B cell (primary cell): Measurements from ENCODE around the gene CDIP1. TPM values are rescaled to one million over a fixed set of nuclear protein-coding genes. Genes with fewer than 3 reads are reported as not detected.

ENCODE experiments used
- ATAC-seq: fragments of 200-7000 bp; cut with Tn5 transposase; one replicate; pipeline ENCODE4 v1.10.0; 2021; ENCODE audit warnings: low read depth, mild to moderate bottlenecking, moderate number of reproducible peaks, moderate library complexity
- CTCF ChIA-PET: fragments of 350-600 bp; sonication (Branson Sonifier 250); formaldehyde crosslinking; loops from one replicate; lab custom pipeline; 2021; ENCODE audit warnings: antibody characterized with exemption, inconsistent platforms; lab: Charles Lee
- POLR2A ChIA-PET: fragments of 350-600 bp; sonication (Branson Sonifier 250); formaldehyde crosslinking; loops from one replicate; lab custom pipeline; 2021; ENCODE audit warnings: antibody characterized with exemption; lab: Charles Lee
- DNase-seq: peaks from one replicate; pipeline ENCODE4 v3.0.0; 2013
- H2AFZ ChIP-seq: 2 replicates; pipeline ENCODE4 v1.6.1; 2012; ENCODE audit warnings: mild to moderate bottlenecking, low read depth, low read length; ENCODE audit not compliant: insufficient read depth, poor library complexity, severe bottlenecking
- H3K27ac ChIP-seq, 2 donors: 1 replicate in 1 of 2; 2 replicates in 1 of 2; pipeline ENCODE4 v1.5.1; 2012 to 2013; ENCODE audit warnings: low read length in 2 of 2, mild to moderate bottlenecking in 2 of 2, moderate library complexity in 1 of 2
- H3K27me3 ChIP-seq, 4 experiments: fragments of 200-600 bp in 1 of 4; sonication (generic) in 1 of 4; replicated peaks in 1 of 4; 1 replicate in 2 of 4; 2 replicates in 2 of 4; pipeline versions ENCODE4 v1.6.1 to v1.7.0; 2013 to 2016; ENCODE audit warnings: low read length in 3 of 4, mild to moderate bottlenecking in 2 of 4, mixed read lengths in 1 of 4, moderate library complexity in 1 of 4; ENCODE audit not compliant: insufficient read depth in 4 of 4, control insufficient read depth in 3 of 4; ENCODE audit errors: control extremely low read depth in 1 of 4
- H3K36me3 ChIP-seq, 2 experiments: replicated peaks in 1 of 2; 1 replicate in 1 of 2; 2 replicates in 1 of 2; pipeline versions ENCODE4 v1.6.1 to v1.7.1; 2013; ENCODE audit warnings: low read length in 1 of 2; ENCODE audit not compliant: insufficient read depth in 2 of 2, control insufficient read depth in 1 of 2; ENCODE audit errors: control extremely low read depth in 1 of 2, extremely low read depth in 1 of 2
- H3K4me1 ChIP-seq, 2 donors: fragments of 200-600 bp in 1 of 2; sonication (generic) in 1 of 2; 1 replicate in 1 of 2; 2 replicates in 1 of 2; pipeline versions ENCODE4 v1.5.1 to v1.6.1; 2013 to 2017; ENCODE audit warnings: low read length in 2 of 2; ENCODE audit not compliant: control insufficient read depth in 2 of 2, insufficient read depth in 2 of 2
- H3K4me2 ChIP-seq: replicated peaks from 2 replicates; pipeline ENCODE3; 2012; ENCODE audit warnings: mild to moderate bottlenecking, low read depth, low read length; ENCODE audit not compliant: poor library complexity, severe bottlenecking
- H3K4me3 ChIP-seq, 5 experiments: fragments of 200-600 bp in 1 of 5; sonication (generic) in 1 of 5; 1 replicate in 3 of 5; 2 replicates in 2 of 5; pipeline versions ENCODE4 v1.5.1 to v1.7.0; 2011 to 2016; ENCODE audit warnings: low read length in 4 of 5, mild to moderate bottlenecking in 4 of 5, low read depth in 2 of 5, control low read depth in 1 of 5, moderate library complexity in 1 of 5; ENCODE audit not compliant: insufficient read depth in 1 of 5; ENCODE audit errors: control extremely low read depth in 1 of 5, extremely low read depth in 1 of 5
- H3K79me2 ChIP-seq: fragments of 200-600 bp; sonication (generic); one replicate; pipeline ENCODE4 v1.6.0; 2016; ENCODE audit warnings: low read length; ENCODE audit not compliant: control insufficient read depth, insufficient read depth
- H3K9ac ChIP-seq: fragments of 200-600 bp; sonication (generic); 2 replicates; pipeline ENCODE4 v1.6.1; 2017; ENCODE audit warnings: mild to moderate bottlenecking, low read length, moderate library complexity
- H3K9me3 ChIP-seq, 3 donors: one replicate each; pipeline versions ENCODE4 v1.6.1 to v1.7.1; 2013; ENCODE audit warnings: low read length in 2 of 3; ENCODE audit not compliant: control insufficient read depth in 2 of 3, insufficient read depth in 1 of 3; ENCODE audit errors: control extremely low read depth in 1 of 3
- H4K20me1 ChIP-seq: 2 replicates; pipeline ENCODE4 v1.6.0; 2012; ENCODE audit warnings: mild to moderate bottlenecking, low read length; ENCODE audit not compliant: insufficient read depth, control insufficient read depth, poor library complexity, severe bottlenecking
- H3K27ac Mint-ChIP-seq: one replicate; pipeline ENCODE4 v1.8.0; 2021; ENCODE audit warnings: mixed read lengths
- H3K27me3 Mint-ChIP-seq: one replicate; pipeline ENCODE4 v1.8.0; 2021; ENCODE audit warnings: mixed read lengths
- H3K4me1 Mint-ChIP-seq: one replicate; pipeline ENCODE4 v1.8.0; 2021; ENCODE audit warnings: mixed read lengths
- H3K4me3 Mint-ChIP-seq: one replicate; pipeline ENCODE4 v1.8.0; 2021; ENCODE audit warnings: mixed read lengths
- H3K9me3 Mint-ChIP-seq: one replicate; pipeline ENCODE4 v1.8.0; 2022; ENCODE audit warnings: mixed read lengths; ENCODE audit not compliant: insufficient read depth
- CTCF ChIP-seq: fragments of 200-600 bp; IDR thresholded peaks from one replicate; pipeline ENCODE4 v1.8.0; 2022; ENCODE audit warnings: antibody characterized with exemption, mild to moderate bottlenecking
- EZH2 ChIP-seq: IDR thresholded peaks from 2 replicates; pipeline ENCODE4 v1.6.1; 2012; ENCODE audit warnings: borderline replicate concordance, low read depth, mild to moderate bottlenecking, moderate library complexity, low read length; ENCODE audit not compliant: insufficient read depth, poor library complexity, severe bottlenecking
- WGBS: methylation state at CpG from one replicate; pipeline ENCODE4 v1.1.5; 2013; ENCODE audit warnings: missing lambda C conversion rate; ENCODE audit not compliant: insufficient coverage; 5-methylcytosine and 5-hydroxymethylcytosine counted together
- intact Hi-C: fragments of 100-400 bp; cut with micrococcal nuclease; formaldehyde crosslinking; loops from one replicate; pipeline ENCODE4 v1.10.0; 2022
- polyA plus RNA-seq: library from polyadenylated mRNA; depleted of rRNA; stranded (reverse); fragments of >200 nt; gene quantifications from 2 replicates; pipeline ENCODE4 v1.2.3, GENCODE V29; 2012
- total RNA-seq, 2 donors: library from RNA; stranded (reverse); fragments of 120-200 nt in 1 of 2; gene quantifications; 1 replicate in 1 of 2; 2 replicates in 1 of 2; pipeline versions ENCODE4 v1.2.3 to v1.2.4, GENCODE V29; 2013 to 2022

The CDIP1 gene
- total and polyA plus RNA-seq, 2 donors (not counting 1 experiment from before 2014, with no cell fraction given) = 12.8 to 20.3 TPM

GRCh38 chr16:4572715-4573114, 34.1 kb upstream of the CDIP1 start:
- Histone ChIP-seq H3K79me2 (no peaks in the 10 kb centered on the region), H3K4me2 (no peak overlapping the region), H4K20me1 (no peaks in the 10 kb centered on the region), H3K9ac (no peak overlapping the region), H3K27ac (no peak overlapping the region), H3K9me3 (no peaks in the 10 kb centered on the region), H3K4me1 (no peaks in the 10 kb centered on the region), H3K36me3 (no peaks in the 10 kb centered on the region), H3K4me3 (no peak overlapping the region), H3K27me3 (no peaks in the 10 kb centered on the region), H2AFZ (no peak overlapping the region)
- WGBS = 38% methylated on average over 4 of the region's 4 CpGs
- Mint-ChIP-seq H3K4me1 (no peaks in the 10 kb centered on the region), H3K27ac (no peak overlapping the region), H3K9me3 (no peaks in the 10 kb centered on the region), H3K4me3 (no peak overlapping the region), H3K27me3 (peaks cover 4% of the 10 kb centered on the region)
- CTCF ChIA-PET = interaction anchor here (1.9 kb wide), 1 partner anchor 13 kb away, joined by 9 read pairs; no protein-coding TSS in a partner anchor
- DNase-seq (no peak), ATAC-seq (no peak)
- no peak for TF ChIP-seq EZH2
- intact Hi-C loops = no loop called here
- POLR2A ChIA-PET = no interaction called here

DNA sequence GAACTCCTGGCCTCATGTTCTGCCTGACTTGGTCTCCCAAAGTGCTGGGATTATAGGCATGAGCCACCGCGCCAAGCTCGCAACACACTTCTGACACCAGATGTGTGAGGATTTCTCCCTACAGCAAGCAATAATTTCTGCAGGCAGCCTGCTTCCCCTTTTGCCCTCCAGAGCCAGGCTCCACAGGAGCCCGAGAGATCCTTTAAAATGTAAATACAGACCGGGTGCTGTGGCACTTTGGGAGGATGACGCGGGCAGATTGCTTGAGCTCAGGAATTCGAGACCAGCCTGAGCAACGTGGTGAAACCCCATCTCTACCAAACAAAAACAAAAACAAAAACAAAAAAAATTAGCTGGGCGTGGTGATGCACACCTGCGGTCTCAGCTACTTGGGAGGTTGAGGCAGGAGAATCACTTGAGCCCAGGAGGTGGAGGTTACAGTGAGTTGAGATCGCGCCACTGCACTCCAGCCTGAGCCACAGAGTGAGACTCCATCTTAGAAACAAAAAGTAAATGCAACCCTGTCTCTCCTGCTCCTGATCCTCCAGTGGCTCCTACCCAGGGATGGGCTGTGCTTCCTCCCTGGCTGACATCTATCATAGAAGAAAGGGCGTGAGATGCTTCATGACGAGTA, 32.2 kb upstream of the CDIP1 start:
- ATAC-seq = no peak
- no peaks in the 10 kb centered on the region for H3K27me3 ChIP-seq
- no peak overlapping the region for H2AFZ ChIP-seq
- 84% methylated on average over 6 of the region's 15 CpGs for WGBS
- no peaks in the 10 kb centered on the region for H3K36me3 ChIP-seq
- H3K9me3 ChIP-seq = no peaks in the 10 kb centered on the region
- POLR2A ChIA-PET = no interaction called here
- no peak for TF ChIP-seq EZH2
- TF ChIP-seq CTCF = no peak
- H3K4me2 ChIP-seq = no peak overlapping the region
- no peak for DNase-seq
- Mint-ChIP-seq H3K27me3 (peaks cover 4% of the 10 kb centered on the region), H3K27ac (no peak overlapping the region), H3K9me3 (no peaks in the 10 kb centered on the region), H3K4me3 (no peak overlapping the region), H3K4me1 (no peaks in the 10 kb centered on the region)
- no peaks in the 10 kb centered on the region for H3K4me1 ChIP-seq
- H3K79me2 ChIP-seq = no peaks in the 10 kb centered on the region
- no peak overlapping the region for H3K4me3 ChIP-seq
- no peak overlapping the region for H3K9ac ChIP-seq
- no peaks in the 10 kb centered on the region for H4K20me1 ChIP-seq
- intact Hi-C loops = no loop called here
- CTCF ChIA-PET = no interaction called here
- H3K27ac ChIP-seq = no peak overlapping the region
